ENCODE results near the gene LY6G6F. TPM values are rescaled to one million over a fixed set of nuclear protein-coding genes. Genes with fewer than 3 reads are reported as not detected.

The LY6G6F gene
- total RNA-seq, 4 donors from 2014 or later: not detected

DNA sequence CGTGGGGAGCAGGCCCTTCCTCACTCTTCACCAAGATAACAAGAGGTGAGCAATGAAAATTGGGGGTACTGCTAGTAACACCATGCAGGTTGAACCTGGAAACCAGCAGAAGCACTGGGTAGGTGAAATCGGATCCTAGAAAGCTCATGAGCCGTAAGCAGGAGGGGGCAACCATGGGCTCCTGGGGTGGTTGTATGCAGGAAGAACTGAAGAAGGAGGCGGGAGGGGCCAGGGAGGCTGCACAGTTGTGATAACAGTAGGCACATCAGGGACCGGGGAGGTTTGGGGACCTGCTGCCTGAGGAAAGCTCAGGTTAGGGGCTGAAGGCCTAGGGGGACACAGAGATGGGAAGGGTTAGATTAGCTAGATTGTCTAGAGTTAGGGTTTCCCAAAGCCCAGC lies 20.2 kb upstream of the LY6G6F start:
- no peaks in the 10 kb centered on the region for H3K9me3 ChIP-seq
- H3K4me3 ChIP-seq: no peak overlapping the region
- TF ChIP-seq POLR2AphosphoS5 (IDR thresholded peaks at IDR 0.05) (no peak), EP300 (IDR thresholded peaks at IDR 0.05) (no peak), POLR2A (IDR thresholded peaks at IDR 0.05) (no peak)
- TF ChIP-seq, protein P1, sequence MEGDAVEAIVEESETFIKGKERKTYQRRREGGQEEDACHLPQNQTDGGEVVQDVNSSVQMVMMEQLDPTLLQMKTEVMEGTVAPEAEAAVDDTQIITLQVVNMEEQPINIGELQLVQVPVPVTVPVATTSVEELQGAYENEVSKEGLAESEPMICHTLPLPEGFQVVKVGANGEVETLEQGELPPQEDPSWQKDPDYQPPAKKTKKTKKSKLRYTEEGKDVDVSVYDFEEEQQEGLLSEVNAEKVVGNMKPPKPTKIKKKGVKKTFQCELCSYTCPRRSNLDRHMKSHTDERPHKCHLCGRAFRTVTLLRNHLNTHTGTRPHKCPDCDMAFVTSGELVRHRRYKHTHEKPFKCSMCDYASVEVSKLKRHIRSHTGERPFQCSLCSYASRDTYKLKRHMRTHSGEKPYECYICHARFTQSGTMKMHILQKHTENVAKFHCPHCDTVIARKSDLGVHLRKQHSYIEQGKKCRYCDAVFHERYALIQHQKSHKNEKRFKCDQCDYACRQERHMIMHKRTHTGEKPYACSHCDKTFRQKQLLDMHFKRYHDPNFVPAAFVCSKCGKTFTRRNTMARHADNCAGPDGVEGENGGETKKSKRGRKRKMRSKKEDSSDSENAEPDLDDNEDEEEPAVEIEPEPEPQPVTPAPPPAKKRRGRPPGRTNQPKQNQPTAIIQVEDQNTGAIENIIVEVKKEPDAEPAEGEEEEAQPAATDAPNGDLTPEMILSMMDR (IDR thresholded peaks at IDR 0.05): no peak
- 69 to 84% methylated on average over 4 to 5 of the region's 5 CpGs for WGBS, 2 donors (ENCODE audit: low coverage in 1 of 2)
- no peak overlapping the region for H3K27ac ChIP-seq
- no peaks in the 10 kb centered on the region for H3K27me3 ChIP-seq
- H3K36me3 ChIP-seq: peaks cover 0 to 62% of the 10 kb centered on the region in 2 donors
- no peak for ATAC-seq
- peaks cover 0 to 19% (median 0%) of the 10 kb centered on the region in 3 donors for H3K4me1 ChIP-seq

DNA sequence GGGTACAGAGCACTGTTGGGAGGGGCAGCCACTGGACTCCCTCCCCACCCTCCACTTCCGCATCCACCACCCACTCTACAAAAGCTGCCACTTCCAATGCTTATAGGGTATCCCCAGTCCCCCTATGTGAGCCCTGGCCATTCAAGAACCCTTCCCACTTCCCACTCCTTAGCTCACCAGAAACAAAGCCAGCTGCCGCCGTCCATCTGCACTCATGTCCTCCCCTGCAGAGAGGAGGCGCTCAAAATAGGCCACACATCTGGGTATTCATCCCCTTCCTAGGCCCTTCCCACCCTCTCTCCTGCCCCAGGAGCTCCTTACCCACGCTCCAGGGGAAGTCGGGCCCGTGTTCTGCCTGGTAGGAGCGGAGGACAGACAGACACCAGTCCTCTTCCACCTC lies 19.3 kb upstream of the LY6G6F start:
- Histone ChIP-seq H3K4me1 (peaks cover 0 to 13% (median 0%) of the 10 kb centered on the region in 3 donors), H3K36me3 (peaks cover 0 to 70% of the 10 kb centered on the region in 2 donors), H3K27ac (no peak overlapping the region), H3K27me3 (no peaks in the 10 kb centered on the region), H3K4me3 (no peak overlapping the region), H3K9me3 (no peaks in the 10 kb centered on the region)
- no peak for ATAC-seq
- 83 to 87% methylated on average over 4 to 8 of the region's 8 CpGs for WGBS, 2 donors (ENCODE audit: low coverage in 1 of 2)
- TF ChIP-seq POLR2A (IDR thresholded peaks at IDR 0.05): no peak
- TF ChIP-seq EP300 (IDR thresholded peaks at IDR 0.05): no peak
- TF ChIP-seq, protein P1 (IDR thresholded peaks at IDR 0.05): no peak

DNA sequence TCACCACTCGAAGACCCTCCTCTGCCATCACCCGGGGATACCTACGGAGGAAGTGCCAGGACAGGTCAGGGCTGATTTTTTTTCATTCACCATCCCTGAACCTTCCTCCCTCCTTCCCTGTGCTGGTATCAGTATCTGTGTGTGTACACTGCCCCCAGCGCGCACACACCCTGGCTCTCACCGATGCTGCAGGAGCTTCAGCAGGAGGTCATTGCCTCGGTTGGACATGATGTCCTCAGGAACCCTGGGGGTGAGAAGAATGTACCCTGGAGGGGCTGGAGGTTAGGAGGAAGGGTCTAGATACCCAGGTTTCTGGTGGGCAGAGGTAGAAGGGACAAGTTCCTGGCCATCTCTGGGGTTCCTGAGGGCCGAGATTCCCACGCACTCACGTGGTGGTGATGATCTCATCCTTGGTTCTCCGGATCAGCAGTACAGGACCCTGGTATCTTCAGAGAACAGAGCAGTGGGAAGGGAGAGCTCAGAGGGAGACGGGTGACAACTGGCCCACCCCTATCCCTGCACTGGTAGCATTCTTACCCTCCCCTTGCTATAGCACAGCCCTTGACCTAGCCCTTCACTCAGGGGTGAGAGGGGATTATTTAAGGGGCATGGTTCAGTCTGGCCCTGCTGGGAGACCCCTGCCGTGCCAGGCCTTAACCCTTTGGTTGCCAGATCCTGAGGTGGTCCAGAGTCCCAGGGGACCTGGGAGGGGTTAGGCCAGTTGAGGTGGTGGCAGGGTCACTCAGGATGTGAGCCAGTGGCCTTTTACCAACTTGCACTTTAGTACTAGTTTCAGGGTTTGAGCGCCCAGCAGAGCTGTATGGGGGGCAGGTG lies 18.6 kb upstream of the LY6G6F start:
- Histone ChIP-seq H3K4me3 (no peak overlapping the region), H3K27me3 (no peaks in the 10 kb centered on the region), H3K36me3 (peaks cover 0 to 78% of the 10 kb centered on the region in 2 donors), H3K9me3 (no peaks in the 10 kb centered on the region), H3K27ac (no peak overlapping the region), H3K4me1 (peaks cover 0 to 9% (median 0%) of the 10 kb centered on the region in 3 donors)
- no peak for TF ChIP-seq EP300 (IDR thresholded peaks at IDR 0.05)
- TF ChIP-seq POLR2AphosphoS5 (IDR thresholded peaks at IDR 0.05): no peak
- TF ChIP-seq, protein P1 (IDR thresholded peaks at IDR 0.05): no peak
- TF ChIP-seq POLR2A (IDR thresholded peaks at IDR 0.05): no peak
- ATAC-seq: no peak
- WGBS, 2 donors (ENCODE audit: low coverage in 1 of 2): 0 to 86% methylated on average over 1 to 8 of the region's 14 CpGs

DNA sequence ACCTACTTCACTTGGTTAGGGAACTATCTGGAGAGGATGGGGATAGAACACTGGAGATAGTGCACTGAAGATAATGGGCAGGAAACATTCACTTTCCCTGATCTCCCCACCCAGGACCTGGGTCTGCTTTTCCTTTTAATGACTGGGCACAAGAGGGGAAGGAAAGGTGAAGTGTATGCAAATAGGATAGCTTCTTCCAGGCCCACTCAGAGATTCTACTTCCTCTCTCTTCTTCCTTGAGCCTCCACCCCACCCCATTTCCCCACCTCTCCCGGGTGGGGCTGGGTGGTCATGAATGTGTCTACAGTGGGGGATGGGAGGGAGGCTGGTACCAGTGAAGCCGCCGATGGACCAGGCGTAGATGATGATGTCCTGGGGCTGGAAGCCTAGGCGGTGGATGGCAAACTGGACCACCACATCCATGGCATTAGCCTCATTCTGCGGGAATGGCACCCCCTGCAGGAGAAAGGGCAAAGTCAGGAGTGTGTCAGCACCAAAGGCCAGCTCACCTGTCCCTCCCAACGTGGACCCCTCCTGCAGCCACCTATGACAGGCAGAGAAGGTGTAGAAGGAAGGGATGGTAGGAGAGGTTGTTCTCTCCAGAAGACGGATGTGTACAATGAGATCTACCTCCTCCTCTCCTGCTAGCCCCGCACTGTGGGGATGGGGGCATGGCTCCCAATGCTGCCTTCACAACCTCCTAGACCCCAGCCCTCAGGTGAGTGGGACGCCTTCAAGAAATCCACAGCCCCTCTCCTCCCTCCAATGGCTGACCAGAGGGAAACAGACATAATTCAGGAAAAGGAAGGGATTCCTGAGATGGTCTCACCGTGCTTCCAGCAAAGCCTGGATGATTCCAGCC lies 17.2 kb upstream of the LY6G6F start:
- Histone ChIP-seq H3K27ac (no peak overlapping the region), H3K9me3 (no peaks in the 10 kb centered on the region), H3K36me3 (peaks cover 0 to 92% of the 10 kb centered on the region in 2 donors), H3K27me3 (no peaks in the 10 kb centered on the region), H3K4me3 (no peak overlapping the region), H3K4me1 (no peaks in the 10 kb centered on the region)
- no peak for ATAC-seq
- WGBS, 2 donors (ENCODE audit: low coverage in 1 of 2): 65 to 77% methylated on average over 3 to 9 of the region's 11 CpGs
- TF ChIP-seq EP300 (IDR thresholded peaks at IDR 0.05): no peak
- TF ChIP-seq, protein P1 (IDR thresholded peaks at IDR 0.05): no peak
